GM19035 (cell line): ENCODE data around the gene SMC5.
"Not testable (repeated sequence)": the region's sequence is repeated elsewhere in the genome, so short reads cannot be mapped to it uniquely, and the experiment has no call there.

Experiments
- ATAC-seq: cut with Tn5 transposase; IDR thresholded peaks from one replicate; pipeline ENCODE4 v1.9.1; 2021; ENCODE audit not compliant: unreplicated experiment

SMC5 gene

DNA sequence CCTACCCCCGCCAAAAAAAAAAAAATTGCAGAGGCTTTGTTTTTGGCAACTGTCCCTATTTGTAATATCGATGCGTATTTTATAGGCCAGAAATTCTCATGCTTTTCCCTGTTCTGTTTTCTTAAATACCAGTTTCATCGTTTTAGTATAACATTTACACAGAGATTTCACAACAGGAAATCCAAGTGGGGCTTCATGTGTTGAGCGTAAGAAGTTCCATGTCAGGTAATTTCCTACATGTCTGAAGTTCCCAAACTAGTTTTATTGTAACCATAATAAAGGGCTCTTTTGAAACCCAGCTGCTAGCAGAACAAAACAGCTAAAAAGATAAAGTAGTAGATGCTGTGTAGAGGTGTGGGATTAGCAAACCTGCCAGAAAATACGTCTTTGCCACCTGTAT, 4.2 kb downstream of the SMC5 start:
- no peak for ATAC-seq

- ATAC-seq, result no peak
Measured at GRCh38 chr9:70263421-70263820, 4.6 kb downstream of the SMC5 start.

- ATAC-seq, result no peak
Measured at GRCh38 chr9:70278305-70278704, 19.5 kb downstream of the SMC5 start.

DNA sequence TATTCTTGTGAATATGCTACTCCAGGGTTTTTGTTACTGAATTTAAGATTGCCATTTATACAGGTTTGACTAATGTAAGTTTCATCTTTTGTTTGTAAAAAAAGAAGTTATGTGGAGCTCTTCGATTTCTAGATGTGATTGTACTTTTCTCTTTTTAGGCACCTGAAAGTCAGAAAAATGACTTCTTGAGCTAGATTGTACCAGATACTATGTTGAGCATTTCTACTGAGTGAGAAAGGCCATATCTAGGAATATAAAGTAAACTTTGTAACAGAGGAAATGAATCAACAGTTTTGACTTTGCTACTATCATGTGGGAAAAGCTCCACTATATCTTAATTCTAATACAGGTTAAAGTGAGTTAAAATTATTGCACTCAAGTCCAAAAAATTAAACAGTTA, 25.1 kb downstream of the SMC5 start:
- no peak for ATAC-seq

GRCh38 chr9:70285246-70285645, 26.5 kb downstream of the SMC5 start:
- ATAC-seq, result no peak

DNA sequence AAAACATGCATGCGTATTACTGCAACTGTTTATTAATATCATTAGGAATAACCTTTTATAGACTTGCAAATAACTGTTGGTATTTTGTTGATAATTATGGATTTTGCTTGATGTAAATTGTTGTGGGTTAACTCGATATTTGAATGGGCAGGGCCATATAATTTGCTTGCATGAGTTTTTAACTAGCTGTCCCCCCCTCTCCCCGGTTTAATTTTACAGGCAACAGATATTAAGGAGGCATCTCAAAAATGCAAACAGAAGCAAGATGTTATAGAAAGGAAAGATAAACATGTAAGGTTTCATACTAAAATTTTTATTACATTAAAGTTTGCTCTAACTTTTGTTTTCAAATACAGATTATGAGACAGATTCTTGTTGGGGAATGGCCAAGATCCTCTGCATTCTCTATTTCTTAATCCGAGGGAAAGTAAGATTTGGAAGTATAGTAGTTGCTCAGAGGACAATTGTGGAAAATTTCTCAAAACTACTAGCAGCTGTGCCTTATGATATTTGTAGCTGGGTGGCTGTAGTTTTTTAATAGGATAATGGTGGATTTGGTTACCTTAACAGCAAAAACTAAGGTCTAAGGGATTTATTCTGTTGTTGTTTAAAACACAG, 27.3 kb downstream of the SMC5 start:
- ATAC-seq, result no peak

DNA sequence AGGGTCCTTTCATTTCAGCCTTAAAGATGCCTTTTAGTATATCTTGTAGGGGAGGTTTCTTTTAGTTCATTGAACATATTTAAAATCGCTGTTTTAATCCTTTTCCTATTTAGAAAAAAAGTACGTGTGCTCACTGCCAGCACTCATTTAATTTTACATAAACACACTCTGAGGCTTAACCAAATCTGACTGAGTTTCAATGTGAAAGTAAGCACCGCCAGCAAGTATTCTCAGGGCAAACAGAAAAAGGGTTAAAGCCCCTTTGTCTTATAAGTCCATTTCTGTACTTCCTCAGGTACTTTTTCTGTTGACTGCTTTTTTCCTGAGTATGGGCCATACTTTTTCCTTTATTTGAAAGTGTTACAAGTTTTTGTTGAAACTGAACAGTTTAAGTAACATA, 31.8 kb downstream of the SMC5 start:
- no peak for ATAC-seq

DNA sequence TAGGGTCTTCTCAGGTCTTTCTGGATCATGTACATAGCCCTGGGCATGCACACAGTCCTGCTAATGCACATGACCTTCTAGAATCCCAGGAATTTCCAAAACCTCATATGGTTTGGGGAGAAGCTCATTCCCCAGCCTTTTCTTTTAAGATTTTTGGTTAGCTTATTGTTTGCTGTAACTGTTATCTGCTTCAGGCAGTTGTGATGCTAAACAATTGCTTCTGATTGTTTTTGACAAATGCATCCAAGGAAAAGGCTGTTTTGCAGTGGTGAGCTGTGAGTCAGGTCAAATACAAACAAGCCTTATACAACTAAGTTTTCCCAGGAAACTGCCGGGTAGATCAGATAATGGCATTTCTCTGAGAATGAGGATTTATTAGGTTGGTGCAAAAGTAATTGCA, 32.7 kb downstream of the SMC5 start:
- no peak for ATAC-seq

- no peak for ATAC-seq
Measured at GRCh38 chr9:70292253-70292652, 33.5 kb downstream of the SMC5 start.

DNA sequence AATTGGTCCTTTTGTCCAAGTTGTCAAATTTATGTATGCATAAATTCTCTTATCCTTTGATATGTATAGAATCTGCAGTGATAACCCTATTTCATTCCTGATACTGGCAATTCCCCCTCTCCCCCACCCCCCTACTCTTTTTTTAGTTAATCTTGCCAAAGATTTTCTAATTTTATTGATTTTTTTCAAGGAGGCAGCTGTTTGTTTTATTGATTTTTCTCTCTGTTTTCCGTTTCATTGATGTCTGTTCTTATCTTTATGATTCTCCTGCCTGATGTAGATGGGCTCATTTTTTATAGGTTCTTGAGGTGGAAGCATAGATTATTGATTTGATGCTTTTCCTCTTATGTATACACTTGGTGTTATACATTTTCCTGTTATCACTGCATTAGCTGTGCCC, 34.4 kb downstream of the SMC5 start:
- ATAC-seq, result no peak

DNA sequence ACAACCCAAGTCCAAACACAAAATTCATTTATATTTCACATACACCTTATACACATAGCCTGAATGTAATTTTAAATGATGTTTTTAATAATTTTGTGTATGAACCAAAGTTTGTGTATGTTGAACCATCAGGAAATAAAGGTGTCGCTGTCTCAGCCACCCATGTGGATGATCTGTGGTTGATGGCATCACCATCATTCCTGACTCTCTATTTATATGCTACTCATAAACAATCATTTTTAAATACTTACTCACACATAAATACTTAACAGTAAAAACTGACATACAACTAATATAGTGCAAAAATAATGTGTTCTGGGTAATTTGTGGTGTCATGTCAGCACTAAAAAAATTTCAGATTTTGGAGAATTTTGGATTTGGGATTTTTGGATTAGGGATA, 38.4 kb downstream of the SMC5 start:
- ATAC-seq, result no peak

DNA sequence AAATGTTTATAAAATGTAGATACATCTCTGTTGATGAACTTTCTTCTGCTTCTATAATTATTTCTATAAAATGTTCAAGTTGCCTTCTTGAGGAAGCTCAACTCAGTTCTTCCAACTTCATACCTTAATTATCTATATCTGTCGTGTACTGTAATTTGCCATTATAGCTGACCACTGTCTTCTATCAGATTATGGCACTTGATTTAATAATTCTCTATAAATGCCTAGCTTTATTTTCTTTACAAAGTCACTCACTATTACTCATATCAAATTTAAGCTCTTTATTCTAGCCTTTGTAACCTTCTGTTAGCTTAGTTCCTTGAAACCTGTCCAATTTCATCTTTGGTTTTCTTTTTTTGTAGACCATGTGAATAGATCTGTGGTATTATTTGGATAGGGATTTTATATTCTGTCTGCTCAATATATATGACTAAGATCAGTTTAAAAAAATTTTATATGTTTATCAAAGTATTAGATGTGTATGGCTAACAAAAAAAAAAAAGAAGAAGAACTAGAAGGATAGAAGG, 39.5 kb downstream of the SMC5 start:
- ATAC-seq, result no peak

DNA sequence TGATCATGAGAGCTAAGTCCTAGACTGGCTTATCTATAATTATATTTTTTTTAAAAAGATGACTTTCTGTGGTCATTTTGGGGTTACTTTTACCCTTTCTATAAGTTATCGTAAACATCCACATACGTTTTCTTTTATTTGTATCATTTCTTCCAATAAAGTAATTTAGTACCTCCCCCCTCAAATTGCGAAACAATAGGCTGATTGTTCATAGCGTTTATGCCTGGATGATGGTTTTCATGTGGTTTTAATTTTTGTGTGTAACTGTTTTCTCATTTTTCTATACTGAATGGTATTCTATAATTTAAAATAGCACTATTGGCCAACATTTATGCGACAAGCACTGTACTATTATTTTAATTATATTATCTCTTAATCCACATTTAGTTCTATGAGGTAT, 44.5 kb downstream of the SMC5 start:
- ATAC-seq, result no peak

GRCh38 chr9:70304810-70305209, 46.0 kb downstream of the SMC5 start:
- ATAC-seq, result no peak

GRCh38 chr9:70315389-70315788, 56.6 kb downstream of the SMC5 start:
- ATAC-seq, result no peak

GRCh38 chr9:70318002-70318401, 59.2 kb downstream of the SMC5 start:
- ATAC-seq, result no peak

DNA sequence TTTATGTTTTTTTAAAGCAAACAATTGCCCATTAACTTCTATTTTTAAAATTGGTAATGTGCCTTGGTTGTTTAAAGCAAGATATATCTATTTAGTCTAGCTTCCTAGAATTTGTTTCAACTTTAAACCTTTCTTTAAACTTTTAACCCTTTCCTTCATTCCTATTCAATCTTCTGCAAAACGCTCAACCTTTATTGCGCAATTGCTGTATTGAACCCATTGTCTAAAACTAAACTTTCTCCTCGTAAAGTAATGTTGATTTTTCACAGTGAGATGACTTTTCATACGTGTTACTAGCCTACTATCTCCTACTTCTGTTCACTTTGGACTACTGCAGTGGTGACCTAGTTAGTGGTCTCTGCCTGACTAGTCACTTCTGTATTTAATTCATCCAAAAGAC, 63.3 kb downstream of the SMC5 start:
- ATAC-seq, result no peak

GRCh38 chr9:70324963-70325362, 66.2 kb downstream of the SMC5 start:
- no peak for ATAC-seq

DNA sequence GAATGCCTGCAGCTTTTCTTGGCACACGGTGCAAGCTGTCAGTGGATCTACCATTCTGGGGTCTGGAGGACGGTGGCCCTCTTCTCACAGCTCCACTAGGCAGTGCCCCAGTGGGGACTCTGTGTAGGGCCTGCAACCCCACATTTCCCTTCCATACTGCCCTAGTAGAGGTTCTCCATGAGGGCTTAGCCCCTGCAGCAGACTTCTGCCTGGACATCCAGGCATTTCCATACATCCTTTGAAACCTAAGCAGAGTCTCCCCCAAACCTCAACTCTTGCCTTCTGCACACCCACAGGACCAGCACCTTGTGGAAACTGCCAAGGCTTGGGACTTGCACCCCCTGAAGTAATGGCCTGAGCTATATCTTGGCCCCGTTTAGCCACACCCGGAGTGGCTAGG, 69.8 kb downstream of the SMC5 start:
- ATAC-seq, result not testable (repeated sequence)

GRCh38 chr9:70340572-70340971, 81.8 kb downstream of the SMC5 start:
- ATAC-seq, result no peak

DNA sequence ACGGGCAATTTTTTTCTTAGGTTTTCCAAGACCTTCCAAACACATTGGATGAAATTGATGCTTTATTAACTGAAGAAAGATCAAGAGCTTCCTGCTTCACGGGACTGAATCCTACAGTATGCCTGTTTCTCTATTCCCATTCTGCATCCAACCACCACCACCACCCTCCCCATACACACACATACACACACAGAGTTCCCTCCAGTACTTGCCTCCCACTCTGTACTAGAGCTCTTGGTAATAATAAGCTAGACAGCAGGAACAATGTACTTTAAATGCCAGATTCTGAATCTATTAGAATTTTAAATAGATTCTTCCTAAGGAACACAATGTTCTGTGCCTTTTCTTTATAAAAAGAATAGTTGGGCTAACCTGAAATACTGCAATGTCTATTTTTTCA, 88.3 kb downstream of the SMC5 start:
- no peak for ATAC-seq

DNA sequence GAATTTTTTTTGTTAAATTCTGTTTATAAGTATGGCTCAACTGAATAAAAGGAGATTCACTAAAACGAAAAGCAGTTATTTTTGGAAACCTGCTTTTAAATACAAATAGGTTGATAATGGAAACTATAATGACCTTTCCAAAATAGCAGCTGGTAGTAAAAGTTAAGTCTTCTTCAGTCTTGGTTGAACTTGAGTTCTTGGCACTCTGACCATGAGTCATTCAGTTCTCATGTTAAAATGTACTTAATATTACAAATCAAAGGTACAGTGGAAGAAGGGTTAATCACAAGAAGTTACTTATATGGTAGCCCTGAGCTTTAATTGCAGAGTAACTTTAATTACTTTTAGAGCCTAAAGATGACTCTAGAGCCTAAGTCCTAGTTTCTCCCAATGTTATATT, 93.6 kb downstream of the SMC5 start:
- ATAC-seq, result no peak

DNA sequence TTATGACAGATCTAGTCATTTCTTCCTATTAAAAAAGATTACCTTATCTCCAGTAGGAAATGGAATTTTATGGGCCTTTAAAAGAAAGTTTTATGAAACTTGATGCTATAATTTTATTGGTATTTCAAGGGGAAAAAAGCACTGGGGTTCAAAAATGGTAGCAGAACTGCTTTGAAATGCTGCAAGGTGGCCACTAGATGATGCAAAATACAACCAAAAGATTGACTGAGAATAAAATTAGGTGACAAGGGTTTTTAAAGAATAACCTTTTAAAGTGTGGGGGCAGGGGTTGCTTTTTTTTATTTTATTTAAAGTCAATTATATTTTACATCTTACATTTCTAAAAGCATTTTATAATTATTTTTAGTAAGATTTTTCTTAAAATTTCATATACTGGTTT, 94.0 kb downstream of the SMC5 start:
- no peak for ATAC-seq
